SKM-1 (cell line): ENCODE data around the gene RASSF7.
"Not testable (repeated sequence)": the region's sequence is repeated elsewhere in the genome, so short reads cannot be mapped to it uniquely, and the experiment has no call there.

Experiments used
- DNase-seq: peaks from one replicate; lab custom pipeline; 2025; ENCODE audit not compliant: unreplicated experiment; lab: John Stamatoyannopoulos, UW

Gene RASSF7

GRCh38 chr11:565921-566509, 5.2 kb downstream of the RASSF7 start:
- DNase-seq = no peak

GRCh38 chr11:567011-567628, 6.3 kb downstream of the RASSF7 start:
- no peak for DNase-seq

- DNase-seq = no peak
Observed at GRCh38 chr11:567629-568292, 7.0 kb downstream of the RASSF7 start.

- DNase-seq = peak; percentile 83
Observed at GRCh38 chr11:568306-569157, 7.8 kb downstream of the RASSF7 start.

- no peak for DNase-seq
Observed at GRCh38 chr11:569158-569885, 8.6 kb downstream of the RASSF7 start.

- DNase-seq = no peak
Observed at GRCh38 chr11:571802-572185, 11.0 kb downstream of the RASSF7 start.

- no peak for DNase-seq
Observed at GRCh38 chr11:573146-573759, 12.5 kb downstream of the RASSF7 start.

- not testable (repeated sequence) for DNase-seq
Observed at GRCh38 chr11:574031-574570, 13.3 kb downstream of the RASSF7 start.

GRCh38 chr11:574632-575312, 14.0 kb downstream of the RASSF7 start:
- no peak for DNase-seq

GRCh38 chr11:575313-575995, 14.7 kb downstream of the RASSF7 start:
- DNase-seq = no peak

GRCh38 chr11:575996-576768, 15.4 kb downstream of the RASSF7 start, which contains the start of gene PHRF1:
TSS of gene PHRF1 (plus strand) at chr11:576470. CDS start at chr11:581513, 5,043 bp downstream.
- DNase-seq = peak; percentile 96

- DNase-seq = no peak
Observed at GRCh38 chr11:576811-577610, 16.2 kb downstream of the RASSF7 start.

- DNase-seq = no peak
Observed at GRCh38 chr11:577611-577894, 16.8 kb downstream of the RASSF7 start.

GRCh38 chr11:578276-579035, 17.7 kb downstream of the RASSF7 start:
- DNase-seq = no peak

- no peak for DNase-seq
Observed at GRCh38 chr11:579830-580601, 19.2 kb downstream of the RASSF7 start.

GRCh38 chr11:581342-581741, 20.6 kb downstream of the RASSF7 start:
- DNase-seq = no peak
